GM21360 (cell line): ENCODE results near the gene LCNL1.
"Not testable (repeated sequence)": the region's sequence is repeated elsewhere in the genome, so short reads cannot be mapped to it uniquely, and the experiment has no call there.

Experiments
- ATAC-seq: cut with Tn5 transposase; IDR thresholded peaks from one replicate; pipeline ENCODE4 v1.9.1; 2021; ENCODE audit warnings: mild to moderate bottlenecking, moderate library complexity; ENCODE audit not compliant: unreplicated experiment

The LCNL1 gene

DNA sequence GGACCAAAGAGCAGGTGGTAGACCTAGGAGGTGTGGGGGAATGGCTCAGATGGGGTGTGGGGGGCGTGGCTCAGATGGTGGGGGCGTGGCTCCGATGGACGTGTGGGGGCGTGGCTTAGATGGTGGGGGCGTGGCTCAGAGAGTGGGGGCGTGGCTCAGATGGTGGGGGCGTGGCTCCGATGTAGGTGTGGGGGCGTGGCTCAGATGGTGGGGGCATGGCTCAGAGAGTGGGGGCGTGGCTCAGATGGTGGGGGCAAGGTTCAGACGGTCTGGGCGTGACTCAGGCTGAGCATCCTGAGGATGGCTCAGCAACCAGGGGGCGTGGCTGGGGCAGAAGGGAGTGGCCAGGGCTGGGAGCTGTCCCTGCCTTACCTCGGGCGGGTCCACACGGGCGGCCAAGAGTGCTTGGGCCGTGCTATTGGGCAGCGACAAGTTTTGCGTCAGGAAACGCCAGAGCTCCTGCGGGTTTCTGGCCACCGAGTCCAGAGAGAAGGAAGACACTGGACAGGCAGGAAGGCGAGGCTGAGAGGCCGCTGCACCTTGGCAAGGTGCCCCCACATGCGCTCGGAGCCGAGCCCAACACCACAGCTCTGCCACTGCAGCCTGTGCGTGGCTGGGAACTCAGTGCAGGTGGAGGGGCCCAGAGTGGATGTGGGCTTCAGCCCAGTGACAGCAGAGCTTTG, 39.3 kb downstream of the LCNL1 start:
- no peak for ATAC-seq

DNA sequence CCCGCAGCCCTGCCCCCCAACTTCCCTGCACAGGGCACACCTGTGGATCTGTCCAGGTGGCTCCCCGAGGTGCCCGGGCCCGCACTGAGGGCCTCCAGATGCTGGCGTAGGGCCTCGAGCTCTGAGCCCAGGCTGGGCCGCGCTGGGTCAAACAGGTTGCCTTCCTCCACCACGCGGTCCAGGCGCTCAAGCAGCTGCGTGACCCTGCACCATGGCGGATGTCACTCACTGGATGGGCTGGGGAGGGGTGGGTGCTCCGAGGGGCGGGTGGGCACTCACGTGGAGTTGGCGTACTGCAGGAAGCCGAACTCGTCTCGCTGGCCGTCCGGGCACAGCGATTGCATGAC, 39.8 kb downstream of the LCNL1 start:
- ATAC-seq = no peak

DNA sequence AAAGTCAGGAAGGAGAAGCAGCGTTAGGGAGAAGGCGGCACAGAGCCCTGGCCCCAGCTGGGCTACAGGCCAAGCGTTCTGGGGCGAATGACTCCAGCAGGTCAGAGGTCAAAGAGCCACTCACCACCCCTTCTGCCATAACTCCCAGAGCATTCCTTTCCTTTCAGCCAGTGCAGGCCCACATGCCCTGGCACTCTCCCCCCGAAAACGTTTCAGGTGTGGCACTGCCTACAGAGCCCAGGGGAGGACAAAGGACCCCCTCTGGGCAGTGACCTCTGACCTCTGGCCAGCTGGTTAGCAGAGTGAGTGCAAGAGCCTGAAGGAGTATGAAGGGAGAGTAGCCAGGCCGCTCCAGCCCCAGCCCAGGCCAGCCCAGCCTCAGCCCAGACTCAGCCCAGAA, 40.4 kb downstream of the LCNL1 start:
- ATAC-seq = no peak

DNA sequence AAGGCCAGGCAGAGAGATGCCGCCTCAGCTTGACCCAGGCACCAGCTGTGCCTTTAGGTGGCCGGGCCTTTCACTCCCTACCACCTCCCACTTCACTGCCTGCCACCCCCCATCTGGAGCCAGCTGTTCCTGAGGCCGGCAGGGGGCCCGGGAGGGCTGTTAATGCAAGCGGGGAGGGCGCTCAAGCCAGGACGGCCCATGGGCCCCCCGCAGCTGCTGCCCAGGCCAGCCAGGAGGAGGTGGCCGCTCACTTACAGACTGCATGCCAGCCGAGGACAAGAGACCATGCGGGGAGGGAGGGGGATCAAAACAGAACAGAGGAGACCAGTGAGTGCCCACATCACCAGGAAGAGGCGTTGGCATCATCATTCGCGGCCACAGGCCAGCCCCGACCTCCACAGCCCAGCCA, 40.8 kb downstream of the LCNL1 start:
- ATAC-seq = no peak

DNA sequence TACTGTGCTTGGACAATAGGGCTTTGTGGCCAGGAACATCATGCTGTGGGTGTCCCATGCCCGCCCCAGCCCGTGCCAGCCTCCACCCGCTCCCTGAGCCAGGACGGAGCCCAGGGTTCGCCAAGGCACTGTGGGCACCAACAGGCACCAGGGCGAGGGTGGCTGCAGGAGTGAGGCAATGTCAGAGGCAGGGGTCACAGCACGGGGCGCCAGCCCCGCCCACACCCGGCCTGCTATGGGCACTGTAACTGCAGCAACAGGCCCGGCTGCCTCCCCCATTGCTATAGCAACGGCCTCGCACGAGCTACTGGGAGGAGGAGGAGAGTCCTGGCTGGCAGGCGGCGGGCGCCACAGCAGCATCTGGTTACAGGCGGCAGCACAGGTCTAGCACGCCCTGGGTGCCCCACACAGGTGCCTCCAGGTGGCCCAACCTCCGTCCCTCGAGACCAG, 42.7 kb downstream of the LCNL1 start:
- ATAC-seq = no peak

DNA sequence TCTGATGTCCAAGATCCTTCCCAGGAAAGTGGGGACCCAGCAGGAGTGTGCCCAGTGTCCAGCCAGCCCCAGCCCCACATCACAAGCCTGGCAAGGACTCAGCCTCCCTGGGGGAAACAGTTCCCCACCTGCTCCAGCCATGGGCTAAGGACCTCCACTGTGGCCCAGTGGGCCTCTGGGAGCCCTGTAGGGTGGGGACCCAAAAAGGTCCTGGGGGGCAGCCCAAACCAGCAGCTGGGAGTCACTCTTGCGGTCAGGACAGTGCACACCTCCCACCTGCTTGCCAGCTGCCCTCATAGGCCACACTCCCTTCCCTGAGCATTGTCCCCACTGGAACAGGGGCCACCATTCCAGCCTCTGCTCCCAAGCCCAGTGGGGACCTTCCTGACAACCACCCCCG, 43.6 kb downstream of the LCNL1 start:
- no peak for ATAC-seq

DNA sequence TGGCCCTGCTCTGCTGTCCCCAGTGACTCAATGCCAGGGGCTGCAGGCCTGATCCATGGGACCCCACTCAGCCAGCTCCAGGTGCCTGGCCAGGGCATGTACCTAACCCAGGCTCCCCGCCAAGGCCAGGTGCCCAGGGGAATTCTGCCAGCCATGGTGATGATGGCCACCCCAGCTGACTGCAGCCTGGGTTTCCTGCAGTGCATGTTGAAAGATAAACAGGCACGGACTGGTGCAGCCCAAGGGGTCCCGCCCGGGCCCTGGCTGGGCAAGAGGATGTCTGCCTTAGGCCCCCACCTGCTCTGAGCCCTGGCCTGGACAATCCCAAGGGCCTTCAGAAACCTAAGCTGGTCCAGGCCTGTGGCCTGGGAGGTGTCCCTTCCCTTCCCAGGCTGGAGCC, 44.0 kb downstream of the LCNL1 start:
- ATAC-seq = no peak

DNA sequence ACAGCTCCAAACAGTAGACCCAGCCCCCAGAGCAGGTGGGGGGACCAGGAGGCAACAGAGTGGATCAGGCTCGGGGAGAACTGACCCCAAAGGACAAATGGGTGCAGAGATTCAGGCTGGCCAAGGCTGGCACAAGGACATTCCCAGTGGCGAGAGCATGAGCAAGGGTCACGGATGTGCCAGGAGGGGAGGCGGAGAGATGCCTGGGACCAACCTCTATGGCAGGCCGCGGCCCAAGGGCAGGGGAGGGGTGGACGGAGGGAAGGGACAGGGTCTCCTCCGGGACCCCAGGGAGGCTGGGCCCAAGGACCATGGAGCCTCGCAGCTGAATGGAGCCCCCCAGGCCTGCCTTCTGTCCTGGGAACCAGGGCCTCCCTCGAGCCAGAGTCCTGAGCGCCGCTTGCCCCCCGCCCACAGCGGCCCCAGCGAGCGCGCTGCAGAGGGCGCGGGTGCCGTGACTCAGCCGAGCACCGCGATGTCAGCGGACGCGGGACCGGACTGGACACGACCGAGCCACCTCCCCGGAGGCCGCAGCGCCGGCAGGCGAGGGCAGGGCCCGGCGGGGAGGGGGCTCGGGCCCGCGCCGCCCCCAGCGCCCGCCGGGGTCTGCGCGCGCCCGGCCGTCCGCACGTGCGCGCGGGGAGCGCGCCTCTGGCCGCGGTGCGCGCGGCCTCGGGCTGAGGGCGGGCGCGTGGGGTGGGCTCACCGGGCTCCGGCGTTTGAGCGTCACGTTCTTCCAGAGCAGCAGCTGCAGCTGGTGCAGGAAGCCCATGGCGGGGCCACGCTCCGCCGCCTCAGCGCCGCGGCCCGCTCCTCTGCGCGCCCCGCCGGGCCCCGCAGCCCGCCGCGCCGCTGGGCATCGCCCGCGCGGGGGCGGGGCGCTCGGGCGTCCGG, 44.8 kb downstream of the LCNL1 start, which contains the start of gene ABCA2:
Gene ABCA2 (minus strand): TSS at position 869 of the 894 bp plus-strand sequence. CDS start 97 bp downstream, at position 772.
- ATAC-seq = no peak

DNA sequence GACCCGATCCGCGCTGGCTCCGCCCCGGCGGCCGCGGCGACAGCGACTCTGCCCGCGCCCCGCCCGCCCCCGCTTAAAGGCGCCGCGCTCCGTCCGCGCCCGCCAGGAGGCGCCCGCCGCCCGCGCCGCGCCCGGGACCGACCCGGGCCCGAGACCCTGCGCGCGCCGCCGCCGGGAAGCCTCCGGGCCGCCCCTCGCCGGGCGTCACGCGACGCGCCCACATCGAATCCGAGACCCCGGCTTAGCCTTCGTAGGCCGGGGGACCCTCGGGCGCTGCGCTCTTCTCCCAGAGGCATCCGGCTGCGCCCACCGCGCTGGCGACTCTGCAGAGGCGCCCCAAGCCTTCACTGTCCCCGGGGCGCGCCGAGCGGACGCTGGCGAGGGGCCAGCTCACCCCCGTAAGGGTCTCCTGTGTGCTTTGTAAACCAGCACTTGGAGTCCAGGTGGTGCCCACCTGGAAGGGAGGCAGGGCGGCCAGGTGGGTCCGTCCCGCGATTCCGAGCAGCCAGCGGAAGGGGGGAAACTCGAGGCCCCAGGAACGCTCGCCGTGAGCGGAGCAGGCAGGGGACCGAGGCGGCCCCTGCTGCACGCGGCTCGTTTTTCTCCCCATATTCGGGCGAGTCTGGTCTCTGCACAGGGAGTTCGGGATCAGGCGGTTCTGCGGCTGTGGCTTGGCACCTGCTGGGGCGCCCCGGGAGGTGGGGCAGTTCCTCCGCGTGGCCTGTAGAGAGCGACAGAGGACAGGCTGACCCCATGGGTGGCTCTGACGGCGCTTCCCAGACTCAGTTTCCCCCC, 45.7 kb downstream of the LCNL1 start:
- ATAC-seq = no peak

DNA sequence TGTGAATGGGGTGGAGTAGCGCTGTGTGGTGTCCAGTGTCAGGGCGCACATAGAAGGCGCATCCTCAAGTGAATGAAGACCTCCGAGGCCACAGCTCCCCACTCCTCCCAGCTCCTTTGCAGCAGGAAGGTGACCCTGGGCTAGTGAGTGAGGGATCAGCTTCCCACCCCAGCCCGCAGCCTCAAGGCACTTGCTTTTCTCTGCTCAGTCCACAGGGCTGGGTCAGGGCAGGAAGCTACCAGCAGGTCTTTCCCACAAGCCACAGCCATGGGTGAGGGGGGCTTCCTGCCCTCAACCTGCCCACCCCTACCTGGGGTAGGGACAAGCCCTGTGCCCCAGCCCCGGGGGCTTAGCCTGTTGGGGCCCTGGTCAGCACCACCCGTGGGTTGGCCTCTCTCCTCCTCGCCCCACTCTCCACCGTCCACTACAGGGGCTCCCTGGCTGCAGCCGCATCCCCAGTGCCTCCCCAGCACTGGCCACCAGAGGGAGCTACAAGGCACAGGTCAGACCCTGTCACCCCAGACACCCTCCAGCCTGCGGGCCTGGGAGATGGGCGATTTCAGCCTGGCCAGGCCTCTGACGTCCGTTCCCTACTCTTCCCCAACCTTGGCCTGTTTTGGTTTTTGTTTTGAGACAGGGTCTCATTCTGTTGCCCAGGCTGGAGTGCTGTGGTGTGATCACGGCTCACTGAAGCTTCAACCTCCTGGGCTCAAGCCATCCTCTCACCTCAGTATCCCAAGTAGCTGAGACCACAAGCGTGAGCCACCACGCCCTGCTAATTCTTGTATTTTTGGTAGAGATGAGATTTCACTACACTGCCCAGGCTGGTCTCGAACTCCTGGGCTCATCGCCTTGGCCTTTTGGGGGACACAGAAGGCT, 46.5 kb downstream of the LCNL1 start:
- ATAC-seq = no peak

DNA sequence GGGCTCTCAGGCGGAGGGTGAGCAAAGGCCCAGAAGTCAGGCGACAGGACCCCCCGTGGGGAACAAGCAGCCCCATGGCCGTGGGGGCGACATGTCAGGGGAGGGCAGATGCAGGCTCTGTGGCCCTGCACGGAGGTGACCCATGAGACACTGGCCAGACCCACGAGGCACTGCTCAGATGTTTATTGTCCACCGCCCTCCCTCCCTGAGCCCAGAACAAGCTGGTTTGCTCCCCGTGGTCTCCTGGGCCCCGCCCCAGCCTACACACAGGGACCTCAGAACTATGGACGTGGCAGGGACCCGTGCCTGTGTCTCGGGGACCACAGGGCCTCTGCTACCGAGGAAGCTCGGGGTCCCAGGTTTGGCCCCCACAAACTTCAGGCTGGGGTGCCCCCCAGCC, 47.2 kb downstream of the LCNL1 start:
- ATAC-seq = no peak

DNA sequence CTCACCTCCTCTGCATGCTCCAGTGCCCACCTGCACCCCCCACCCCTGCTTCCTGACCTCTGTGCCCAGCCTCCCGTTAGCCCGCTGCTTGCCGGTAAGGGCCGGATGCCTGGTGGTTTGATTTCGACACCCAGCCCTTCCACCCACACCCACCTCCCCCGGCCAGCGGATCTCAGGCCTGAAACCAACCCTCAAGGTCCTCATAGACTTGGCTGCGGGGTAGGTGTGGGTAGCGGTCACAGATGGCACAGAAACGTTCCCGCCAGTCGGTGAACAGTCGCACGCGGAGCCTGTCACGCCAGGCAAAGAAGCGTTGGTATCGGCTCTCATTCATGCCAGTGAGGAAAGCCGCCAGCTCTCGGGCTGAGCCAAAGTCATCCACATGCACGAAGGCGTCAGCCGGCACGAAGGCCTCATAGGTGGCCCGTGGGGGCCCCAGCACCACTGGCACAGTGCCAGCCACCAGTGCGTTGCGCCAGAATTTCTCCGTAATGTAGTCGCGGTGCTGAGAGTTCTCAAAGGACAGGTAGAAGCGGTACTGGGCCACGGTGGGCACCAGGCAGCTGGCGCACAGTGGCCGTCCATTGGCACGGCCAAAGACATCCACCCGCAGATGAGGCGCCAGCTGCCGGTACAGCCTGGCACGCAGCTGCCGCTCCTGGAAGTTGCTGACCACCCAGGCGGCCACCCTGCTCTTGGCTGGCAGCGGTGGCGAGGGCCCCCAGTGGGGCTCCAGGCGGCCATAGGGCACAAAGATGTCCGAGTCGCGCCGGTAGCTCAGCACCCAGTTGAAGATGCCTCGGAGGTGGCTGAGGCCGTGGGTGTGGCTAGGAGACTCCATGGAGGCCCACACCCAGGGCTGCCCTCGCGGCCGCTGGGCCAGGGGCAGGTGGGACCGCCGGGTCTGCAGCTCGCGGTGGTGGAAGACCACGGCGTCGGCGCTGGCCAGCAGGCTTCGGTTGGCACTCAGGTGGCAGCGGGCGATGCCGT, 48.0 kb downstream of the LCNL1 start:
- no peak for ATAC-seq

DNA sequence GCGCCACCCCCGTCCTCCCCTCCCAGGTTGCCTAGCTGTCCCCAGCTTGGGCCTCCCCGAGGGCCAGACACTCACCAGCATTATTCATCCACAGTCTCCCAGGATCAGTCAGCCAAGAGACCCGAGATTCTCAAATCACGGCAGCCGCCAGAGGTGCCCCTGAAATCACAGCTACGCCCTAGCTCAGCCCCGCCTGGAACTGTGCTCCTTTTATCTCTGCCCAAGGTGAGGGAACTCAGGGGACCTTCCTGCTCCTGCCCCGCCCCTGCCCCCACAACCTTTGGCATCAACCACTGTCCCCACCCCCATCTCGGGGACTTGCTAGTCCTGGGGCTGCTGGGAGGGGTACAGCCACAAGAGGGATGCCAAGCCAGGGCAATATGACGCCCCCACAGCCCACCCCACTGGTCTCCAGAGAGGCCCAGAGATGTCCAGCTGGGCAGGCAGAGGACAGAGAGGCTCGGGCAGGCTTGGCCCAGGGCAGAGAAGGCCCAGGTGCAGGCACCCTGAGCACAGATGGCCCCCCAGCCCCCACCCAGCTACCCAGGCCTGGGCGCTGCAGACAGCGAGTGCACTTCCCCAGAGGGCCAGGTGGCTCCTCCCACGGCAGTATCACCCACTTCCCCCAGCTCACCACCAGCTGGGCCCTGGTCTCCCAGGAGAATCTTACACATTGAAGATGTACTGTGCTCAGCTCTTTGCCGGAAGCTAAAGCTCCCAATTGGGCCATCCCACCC, 49.3 kb downstream of the LCNL1 start, which contains the start of gene FUT7:
Gene FUT7 (minus strand): TSS at position 185 of the 737 bp plus-strand sequence. CDS start 97 bp downstream, at position 88.
- ATAC-seq = no peak

DNA sequence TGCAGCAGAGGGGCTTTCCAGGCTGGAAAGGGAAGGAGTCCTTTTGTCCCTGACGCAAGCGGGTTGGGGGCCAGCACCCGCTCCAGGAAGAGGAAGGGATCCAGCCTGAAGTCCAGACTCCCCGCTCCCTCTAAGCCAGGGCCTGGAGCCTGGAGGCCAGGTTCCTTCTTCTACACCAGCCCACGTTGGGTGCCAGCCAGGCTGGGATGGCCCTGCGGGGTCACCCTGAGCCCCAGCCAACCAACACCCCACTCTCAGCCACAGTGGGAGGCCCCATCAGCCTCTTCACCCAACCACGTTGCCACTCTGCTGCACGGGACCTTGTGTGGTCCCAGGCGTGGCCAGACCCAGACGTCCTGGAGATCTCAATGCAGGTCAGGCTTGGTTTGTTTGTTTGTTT, 50.1 kb downstream of the LCNL1 start:
- ATAC-seq = no peak

DNA sequence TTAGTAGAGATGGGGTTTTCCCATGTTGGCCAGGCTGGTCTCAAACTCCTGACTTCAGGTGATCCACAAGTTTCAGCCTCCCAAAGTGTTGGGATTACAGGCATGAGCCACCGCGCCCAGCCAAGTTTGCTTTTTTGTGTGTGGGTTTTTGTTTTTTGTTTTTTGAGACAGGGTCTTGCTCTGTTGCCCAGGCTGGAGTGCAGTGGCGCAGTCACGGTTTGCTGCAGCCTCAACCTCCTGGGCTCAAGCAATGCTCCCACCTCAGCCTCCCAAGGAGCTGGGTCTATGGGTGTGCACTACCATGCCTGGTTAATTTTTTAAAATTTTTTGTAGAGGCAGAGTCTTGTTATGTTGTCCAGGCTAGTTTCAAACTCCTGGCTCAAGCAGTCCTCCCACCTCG, 50.7 kb downstream of the LCNL1 start:
- not testable (repeated sequence) for ATAC-seq

DNA sequence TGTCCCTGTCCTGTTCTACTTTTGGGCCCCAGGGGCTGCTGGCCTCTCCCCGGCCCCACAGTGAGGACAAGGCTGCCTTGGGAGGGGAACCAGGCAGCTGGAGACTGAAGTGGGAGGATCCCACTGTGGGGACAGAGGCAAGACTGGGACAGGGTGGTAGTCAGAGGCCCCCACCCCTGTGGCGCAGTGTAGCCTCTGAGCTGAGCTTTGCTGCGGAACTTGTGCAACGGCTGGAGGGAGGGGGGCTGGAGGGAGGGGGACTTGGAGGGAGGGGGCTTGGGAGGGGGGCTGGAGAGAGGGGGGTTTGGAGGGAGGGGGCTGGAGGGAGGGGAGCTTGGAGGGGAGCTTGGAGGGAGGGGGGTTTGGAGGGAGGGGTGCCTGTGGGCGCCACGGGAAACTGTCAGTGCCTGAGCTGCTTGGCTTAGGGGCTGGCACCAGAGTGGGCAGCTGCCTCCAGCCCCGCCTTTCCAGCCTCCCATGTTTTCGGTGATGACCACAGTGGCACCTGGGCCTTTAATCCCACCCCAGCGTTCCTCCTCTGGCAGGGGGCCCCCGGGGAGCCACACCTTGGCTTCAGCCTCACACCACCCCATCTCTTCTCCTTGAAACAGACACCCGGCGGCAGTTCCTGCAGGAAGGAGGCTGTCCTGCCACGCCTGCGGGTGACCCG, 51.4 kb downstream of the LCNL1 start:
- no peak for ATAC-seq

DNA sequence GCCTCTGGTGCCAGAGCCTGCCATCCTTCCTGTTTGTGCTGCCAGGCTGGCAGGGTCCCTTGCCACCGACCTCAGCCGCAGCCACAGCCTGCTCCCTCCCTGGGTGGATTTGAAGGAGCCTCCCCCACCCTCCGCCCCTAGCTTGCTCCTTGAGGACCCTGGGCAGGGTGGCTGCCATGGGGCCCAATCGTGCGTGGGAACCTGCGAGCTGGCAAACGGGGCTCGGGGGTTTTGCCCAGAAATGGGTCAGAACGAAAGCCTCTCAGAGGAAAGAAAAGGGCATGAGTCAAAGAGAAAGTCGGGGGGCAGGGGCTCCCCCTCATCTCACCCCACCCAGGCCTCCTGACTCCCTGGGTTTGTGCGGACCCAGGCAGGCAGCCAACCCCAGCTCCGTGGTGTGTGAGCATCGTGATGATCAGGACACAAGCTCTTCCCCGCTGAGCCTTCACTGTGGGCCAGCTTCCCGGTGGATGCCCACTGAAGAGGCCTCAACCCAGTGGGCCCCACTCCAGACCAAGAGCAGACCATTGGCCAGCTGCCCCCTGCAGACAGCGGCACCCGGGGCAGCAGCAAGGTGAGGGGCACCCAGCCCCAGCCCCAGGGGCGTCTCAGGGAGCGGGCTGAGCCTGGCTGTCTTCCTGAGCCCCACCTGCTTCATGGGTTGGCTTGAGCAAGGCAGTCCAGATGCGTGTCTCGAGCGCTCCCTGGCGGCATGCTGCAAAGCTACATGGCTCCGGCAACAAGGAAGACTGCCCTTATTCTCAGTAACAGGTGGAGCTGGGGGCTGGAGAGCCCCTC, 52.1 kb downstream of the LCNL1 start:
- peak; percentile 60 for ATAC-seq
